Dendritic cell treated with granulocyte-macrophage colony-stimulating factor and Interleukin-4, amounts not matched to agents 40 ng/mL and 50 ng/mL, for 4 days (primary cell): ENCODE data around the gene SLC5A6.

Experiments
- H3K27ac Mint-ChIP-seq: one replicate; pipeline ENCODE4 v1.8.0; 2022; ENCODE audit warnings: mild to moderate bottlenecking, mixed read lengths
- H3K27me3 Mint-ChIP-seq: one replicate; pipeline ENCODE4 v1.8.0; 2022; ENCODE audit warnings: mild to moderate bottlenecking, mixed read lengths
- H3K36me3 Mint-ChIP-seq: one replicate; pipeline ENCODE4 v1.8.0; 2022; ENCODE audit warnings: low read depth, mixed read lengths
- H3K4me1 Mint-ChIP-seq: one replicate; pipeline ENCODE4 v1.8.0; 2022; ENCODE audit warnings: low read depth, mixed read lengths
- H3K4me3 Mint-ChIP-seq: one replicate; pipeline ENCODE4 v1.8.0; 2022; ENCODE audit warnings: mild to moderate bottlenecking, moderate library complexity, mixed read lengths
- H3K9me3 Mint-ChIP-seq: one replicate; pipeline ENCODE4 v1.8.0; 2022; ENCODE audit warnings: mixed read lengths
- intact Hi-C: fragments of 100-400 bp; cut with micrococcal nuclease; formaldehyde crosslinking; loops from one replicate; pipeline ENCODE4 v1.15.0; 2022

The SLC5A6 gene

DNA sequence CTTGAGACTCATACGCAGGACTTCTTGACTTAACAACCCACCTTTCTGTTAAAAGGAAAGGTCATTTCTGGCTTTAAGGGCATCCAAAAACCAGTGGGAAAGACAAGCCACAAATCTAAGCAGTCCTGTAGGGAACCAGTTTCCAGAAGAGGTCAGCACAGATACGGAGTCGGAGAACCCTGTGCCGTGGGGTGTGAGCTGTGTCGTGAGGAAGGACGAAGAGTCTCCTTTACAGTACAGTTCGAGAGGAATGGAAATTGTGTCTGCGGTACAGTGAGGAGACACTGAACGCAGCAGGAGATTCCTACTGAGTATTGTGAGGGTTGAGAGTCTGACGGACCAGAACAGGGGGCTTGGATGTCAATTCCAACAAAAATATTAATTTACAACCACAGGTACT is 33.0 kb upstream of the SLC5A6 start:
- intact Hi-C loops = no loop called here
- peaks cover 47% of the 10 kb centered on the region for H3K36me3 Mint-ChIP-seq
- no peak overlapping the region for H3K4me3 Mint-ChIP-seq
- H3K4me1 Mint-ChIP-seq = no peaks in the 10 kb centered on the region
- no peaks in the 10 kb centered on the region for H3K9me3 Mint-ChIP-seq
- H3K27ac Mint-ChIP-seq = no peak overlapping the region
- peaks cover 15% of the 10 kb centered on the region for H3K27me3 Mint-ChIP-seq

DNA sequence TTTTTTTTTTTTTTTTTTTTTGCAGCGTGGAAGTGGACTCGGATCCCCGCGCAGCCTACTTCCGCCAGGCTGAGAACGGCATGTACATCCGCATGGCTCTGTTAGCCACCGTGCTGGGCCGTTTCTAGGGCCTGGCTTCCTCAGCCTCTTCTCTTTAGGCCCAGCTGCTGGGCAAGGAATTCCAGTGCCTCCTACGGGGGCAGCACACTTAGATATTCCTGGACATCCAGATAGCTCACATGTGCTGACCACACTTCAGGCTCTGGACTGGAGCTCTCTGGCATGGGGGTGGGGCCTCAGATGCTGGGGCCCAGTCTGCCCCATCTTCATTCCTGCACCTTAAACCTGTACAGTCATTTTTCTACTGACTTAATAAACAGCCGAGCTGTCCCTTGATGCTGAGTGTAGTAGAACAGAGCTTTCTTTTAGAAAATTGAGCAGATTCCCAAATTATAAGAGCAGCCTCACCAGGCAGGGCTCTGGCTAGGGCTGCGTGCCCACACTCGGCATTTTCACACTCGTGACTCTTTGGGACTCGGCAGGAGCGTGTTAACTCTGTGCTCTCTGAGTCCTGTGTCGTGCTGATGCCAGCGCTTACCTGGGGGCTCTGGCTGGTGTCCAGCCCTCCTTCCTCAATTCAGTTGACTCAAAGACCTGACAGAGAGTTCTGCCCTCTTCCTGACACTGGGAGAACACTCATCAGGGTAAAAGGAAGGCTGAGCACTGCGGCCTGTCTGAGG is 31.5 kb upstream of the SLC5A6 start:
- H3K9me3 Mint-ChIP-seq = no peaks in the 10 kb centered on the region
- no peak overlapping the region for H3K27ac Mint-ChIP-seq
- intact Hi-C loops = no loop called here
- H3K36me3 Mint-ChIP-seq = peaks cover 63% of the 10 kb centered on the region
- H3K4me3 Mint-ChIP-seq = no peak overlapping the region
- peaks cover 7% of the 10 kb centered on the region for H3K27me3 Mint-ChIP-seq
- no peaks in the 10 kb centered on the region for H3K4me1 Mint-ChIP-seq

DNA sequence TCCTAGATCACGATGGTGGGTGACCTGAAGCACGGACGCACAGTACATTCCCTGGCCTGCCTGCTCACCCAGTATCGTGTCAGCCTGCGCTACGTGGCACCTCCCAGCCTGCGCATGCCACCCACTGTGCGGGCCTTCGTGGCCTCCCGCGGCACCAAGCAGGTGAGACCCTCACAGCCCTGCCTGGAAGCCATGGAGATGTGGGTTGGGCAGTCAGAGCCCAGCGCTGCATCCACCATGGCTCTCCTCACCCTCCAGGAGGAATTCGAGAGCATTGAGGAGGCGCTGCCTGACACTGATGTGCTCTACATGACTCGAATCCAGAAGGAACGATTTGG is 30.5 kb upstream of the SLC5A6 start:
- peaks cover 73% of the 10 kb centered on the region for H3K36me3 Mint-ChIP-seq
- intact Hi-C loops = no loop called here
- H3K4me1 Mint-ChIP-seq = no peaks in the 10 kb centered on the region
- H3K4me3 Mint-ChIP-seq = no peak overlapping the region
- peaks cover 2% of the 10 kb centered on the region for H3K27me3 Mint-ChIP-seq
- H3K9me3 Mint-ChIP-seq = no peaks in the 10 kb centered on the region
- H3K27ac Mint-ChIP-seq = no peak overlapping the region

DNA sequence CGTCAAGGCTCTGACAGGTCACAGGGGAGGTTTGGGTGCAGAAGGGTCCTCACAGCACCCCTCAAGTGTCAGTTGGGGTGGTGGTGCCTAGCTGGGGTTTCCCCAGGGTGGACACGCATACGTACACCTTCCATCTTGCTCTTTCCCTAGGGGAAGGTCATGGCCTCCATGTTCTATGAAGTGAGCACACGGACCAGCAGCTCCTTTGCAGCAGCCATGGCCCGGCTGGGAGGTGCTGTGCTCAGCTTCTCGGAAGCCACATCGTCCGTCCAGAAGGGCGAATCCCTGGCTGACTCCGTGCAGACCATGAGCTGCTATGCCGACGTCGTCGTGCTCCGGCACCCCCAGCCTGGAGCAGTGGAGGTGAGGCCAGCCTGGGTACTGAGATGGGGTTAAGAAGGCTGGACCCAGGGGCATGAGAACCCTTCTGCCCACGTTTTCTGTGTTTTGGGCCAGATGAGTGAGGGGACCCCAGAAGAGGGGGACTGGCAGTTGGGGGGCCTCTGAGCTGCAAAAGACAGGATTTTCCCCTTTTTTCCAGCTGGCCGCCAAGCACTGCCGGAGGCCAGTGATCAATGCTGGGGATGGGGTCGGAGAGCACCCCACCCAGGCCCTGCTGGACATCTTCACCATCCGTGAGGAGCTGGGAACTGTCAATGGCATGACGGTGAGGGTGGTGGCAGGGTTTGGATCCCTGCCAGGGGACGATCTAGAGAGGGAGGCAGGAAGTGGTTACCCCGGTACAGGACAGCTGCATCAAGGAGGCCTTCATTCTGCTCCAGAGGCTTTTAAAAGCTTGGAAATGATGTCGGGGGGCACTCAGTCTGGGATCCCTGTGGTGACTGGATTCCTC is 29.9 kb upstream of the SLC5A6 start:
- Mint-ChIP-seq H3K27me3 (no peaks in the 10 kb centered on the region), H3K4me1 (no peaks in the 10 kb centered on the region), H3K36me3 (peaks cover 79% of the 10 kb centered on the region), H3K27ac (no peak overlapping the region), H3K9me3 (no peaks in the 10 kb centered on the region), H3K4me3 (no peak overlapping the region)
- intact Hi-C loops = no loop called here

DNA sequence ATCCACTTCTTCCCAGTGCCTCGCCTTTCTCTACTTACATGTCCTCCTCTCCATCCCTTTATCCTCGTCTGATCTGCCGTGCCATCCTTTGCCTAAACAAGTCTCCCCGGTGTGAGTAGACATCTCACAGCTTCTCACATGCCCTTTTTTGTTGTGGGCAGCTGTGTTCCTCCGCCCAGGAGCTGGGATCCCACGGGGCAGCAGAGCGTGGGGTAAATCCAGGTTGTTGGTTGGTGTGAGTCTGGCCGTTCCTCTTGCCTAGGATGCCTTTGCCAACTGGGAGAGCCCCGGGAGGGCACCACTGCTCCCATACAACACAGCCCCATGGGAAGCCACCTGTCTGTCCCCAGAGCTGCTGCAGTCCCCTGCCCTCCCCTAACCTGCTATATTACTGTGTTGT is 28.3 kb upstream of the SLC5A6 start:
- no peak overlapping the region for H3K4me3 Mint-ChIP-seq
- peaks cover 94% of the 10 kb centered on the region for H3K36me3 Mint-ChIP-seq
- no peaks in the 10 kb centered on the region for H3K27me3 Mint-ChIP-seq
- no peaks in the 10 kb centered on the region for H3K4me1 Mint-ChIP-seq
- intact Hi-C loops = no loop called here
- no peaks in the 10 kb centered on the region for H3K9me3 Mint-ChIP-seq
- H3K27ac Mint-ChIP-seq = no peak overlapping the region

DNA sequence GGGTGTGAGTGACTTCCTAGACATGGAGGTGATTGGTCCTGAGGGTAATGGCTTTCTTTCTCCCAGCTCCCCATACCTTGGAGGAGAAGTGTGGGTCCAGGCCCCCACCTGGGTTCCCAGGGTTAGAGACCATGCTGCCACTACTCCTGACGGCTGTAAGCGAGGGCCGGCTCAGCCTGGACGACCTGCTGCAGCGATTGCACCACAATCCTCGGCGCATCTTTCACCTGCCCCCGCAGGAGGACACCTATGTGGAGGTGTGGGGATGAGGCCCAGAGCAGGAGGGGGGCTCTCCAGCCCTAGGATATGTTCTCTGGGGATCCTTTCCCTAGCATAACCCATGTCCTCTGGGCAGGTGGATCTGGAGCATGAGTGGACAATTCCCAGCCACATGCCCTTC is 26.9 kb upstream of the SLC5A6 start:
- H3K36me3 Mint-ChIP-seq = peaks cover 100% of the 10 kb centered on the region
- intact Hi-C loops = no loop called here
- no peak overlapping the region for H3K27ac Mint-ChIP-seq
- no peaks in the 10 kb centered on the region for H3K27me3 Mint-ChIP-seq
- H3K4me1 Mint-ChIP-seq = no peaks in the 10 kb centered on the region
- no peaks in the 10 kb centered on the region for H3K9me3 Mint-ChIP-seq
- H3K4me3 Mint-ChIP-seq = no peak overlapping the region

DNA sequence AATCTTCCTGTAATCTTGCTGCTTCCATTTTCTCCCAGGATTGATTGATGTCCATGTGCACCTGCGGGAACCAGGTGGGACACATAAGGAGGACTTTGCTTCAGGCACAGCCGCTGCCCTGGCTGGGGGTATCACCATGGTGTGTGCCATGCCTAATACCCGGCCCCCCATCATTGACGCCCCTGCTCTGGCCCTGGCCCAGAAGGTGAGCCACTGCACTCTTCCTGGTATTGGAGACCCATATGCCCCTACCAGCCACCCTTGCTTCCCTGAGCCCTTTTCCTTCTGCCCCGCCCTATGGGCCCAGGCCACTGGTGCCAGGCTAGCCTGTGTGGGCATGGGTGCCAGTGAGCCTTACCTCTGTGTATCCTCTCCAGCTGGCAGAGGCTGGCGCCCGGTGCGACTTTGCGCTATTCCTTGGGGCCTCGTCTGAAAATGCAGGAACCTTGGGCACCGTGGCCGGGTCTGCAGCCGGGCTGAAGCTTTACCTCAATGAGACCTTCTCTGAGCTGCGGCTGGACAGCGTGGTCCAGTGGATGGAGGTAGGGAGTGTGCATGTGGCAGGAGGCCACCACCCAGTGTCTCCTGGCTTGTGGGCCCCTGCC is 25.4 kb upstream of the SLC5A6 start:
- no peak overlapping the region for H3K27ac Mint-ChIP-seq
- no peak overlapping the region for H3K4me3 Mint-ChIP-seq
- intact Hi-C loops = no loop called here
- no peaks in the 10 kb centered on the region for H3K9me3 Mint-ChIP-seq
- no peaks in the 10 kb centered on the region for H3K4me1 Mint-ChIP-seq
- H3K36me3 Mint-ChIP-seq = peaks cover 100% of the 10 kb centered on the region
- H3K27me3 Mint-ChIP-seq = no peaks in the 10 kb centered on the region

DNA sequence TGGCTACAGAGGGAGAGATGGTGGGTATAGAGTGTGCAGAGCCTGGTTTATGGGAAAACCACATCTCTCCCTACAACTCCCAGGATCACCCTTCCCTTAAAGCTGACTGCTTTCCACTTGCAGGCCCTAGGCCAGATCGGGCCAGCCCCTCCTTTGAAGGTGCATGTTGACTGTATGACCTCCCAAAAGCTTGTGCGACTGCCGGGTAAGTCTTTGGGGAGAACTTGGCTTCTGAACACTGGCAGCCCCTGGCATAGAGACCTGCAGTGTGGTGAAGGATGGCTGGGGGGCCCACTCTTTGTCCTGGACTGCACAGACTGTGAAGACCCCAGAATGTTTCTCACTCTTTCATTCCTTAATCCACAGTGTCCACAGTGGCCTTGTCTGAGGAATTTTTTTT is 24.6 kb upstream of the SLC5A6 start:
- no peaks in the 10 kb centered on the region for H3K9me3 Mint-ChIP-seq
- no peak overlapping the region for H3K27ac Mint-ChIP-seq
- H3K36me3 Mint-ChIP-seq = peaks cover 100% of the 10 kb centered on the region
- no peak overlapping the region for H3K4me3 Mint-ChIP-seq
- intact Hi-C loops = no loop called here
- no peaks in the 10 kb centered on the region for H3K4me1 Mint-ChIP-seq
- H3K27me3 Mint-ChIP-seq = no peaks in the 10 kb centered on the region

DNA sequence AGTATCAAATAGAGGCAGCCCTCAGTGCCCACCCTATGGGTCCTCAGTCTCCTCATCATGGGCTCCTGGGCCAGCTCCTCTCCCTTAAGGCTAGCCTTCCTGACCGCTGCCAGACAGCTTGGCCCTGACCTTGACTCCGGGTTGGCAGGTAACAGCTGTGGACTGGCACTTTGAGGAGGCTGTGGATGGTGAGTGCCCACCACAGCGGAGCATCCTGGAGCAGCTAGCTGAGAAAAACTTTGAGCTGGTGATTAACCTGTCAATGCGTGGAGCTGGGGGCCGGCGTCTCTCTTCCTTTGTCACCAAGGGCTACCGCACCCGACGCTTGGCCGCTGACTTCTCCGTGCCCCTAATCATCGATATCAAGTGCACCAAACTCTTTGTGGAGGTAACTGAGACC is 24.1 kb upstream of the SLC5A6 start:
- Mint-ChIP-seq H3K27me3 (no peaks in the 10 kb centered on the region), H3K36me3 (peaks cover 100% of the 10 kb centered on the region), H3K4me3 (no peak overlapping the region), H3K27ac (no peak overlapping the region), H3K4me1 (no peaks in the 10 kb centered on the region), H3K9me3 (no peaks in the 10 kb centered on the region)
- intact Hi-C loops = no loop called here

DNA sequence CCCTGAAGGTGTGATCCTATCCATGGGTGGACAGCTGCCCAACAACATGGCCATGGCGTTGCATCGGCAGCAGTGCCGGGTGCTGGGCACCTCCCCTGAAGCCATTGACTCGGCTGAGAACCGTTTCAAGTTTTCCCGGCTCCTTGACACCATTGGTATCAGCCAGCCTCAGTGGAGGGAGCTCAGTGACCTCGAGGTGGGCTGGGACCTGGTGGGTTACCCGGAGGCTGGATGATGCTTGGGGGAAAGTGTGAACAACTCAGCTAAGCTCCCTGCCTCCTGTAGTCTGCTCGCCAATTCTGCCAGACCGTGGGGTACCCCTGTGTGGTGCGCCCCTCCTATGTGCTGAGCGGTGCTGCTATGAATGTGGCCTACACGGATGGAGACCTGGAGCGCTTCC is 21.3 kb upstream of the SLC5A6 start:
- H3K27me3 Mint-ChIP-seq = no peaks in the 10 kb centered on the region
- no peak overlapping the region for H3K4me3 Mint-ChIP-seq
- H3K27ac Mint-ChIP-seq = no peak overlapping the region
- peaks cover 98% of the 10 kb centered on the region for H3K36me3 Mint-ChIP-seq
- H3K9me3 Mint-ChIP-seq = no peaks in the 10 kb centered on the region
- intact Hi-C loops = no loop called here
- no peaks in the 10 kb centered on the region for H3K4me1 Mint-ChIP-seq

DNA sequence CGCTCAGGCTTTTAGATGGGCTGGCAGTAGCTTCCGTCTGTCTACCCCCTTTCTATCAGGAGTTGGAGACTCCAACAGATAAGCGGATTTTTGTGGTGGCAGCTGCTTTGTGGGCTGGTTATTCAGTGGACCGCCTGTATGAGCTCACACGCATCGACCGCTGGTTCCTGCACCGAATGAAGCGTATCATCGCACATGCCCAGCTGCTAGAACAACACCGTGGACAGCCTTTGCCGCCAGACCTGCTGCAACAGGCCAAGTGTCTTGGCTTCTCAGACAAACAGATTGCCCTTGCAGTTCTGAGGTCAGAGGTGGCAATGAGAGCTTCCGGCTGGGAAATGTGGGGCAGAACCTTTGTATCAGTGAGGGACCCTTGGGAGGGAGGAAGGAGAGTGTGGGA is 19.9 kb upstream of the SLC5A6 start:
- H3K36me3 Mint-ChIP-seq = peaks cover 94% of the 10 kb centered on the region
- H3K4me1 Mint-ChIP-seq = no peaks in the 10 kb centered on the region
- H3K4me3 Mint-ChIP-seq = no peak overlapping the region
- H3K27me3 Mint-ChIP-seq = no peaks in the 10 kb centered on the region
- H3K27ac Mint-ChIP-seq = no peak overlapping the region
- intact Hi-C loops = no loop called here
- H3K9me3 Mint-ChIP-seq = no peaks in the 10 kb centered on the region

DNA sequence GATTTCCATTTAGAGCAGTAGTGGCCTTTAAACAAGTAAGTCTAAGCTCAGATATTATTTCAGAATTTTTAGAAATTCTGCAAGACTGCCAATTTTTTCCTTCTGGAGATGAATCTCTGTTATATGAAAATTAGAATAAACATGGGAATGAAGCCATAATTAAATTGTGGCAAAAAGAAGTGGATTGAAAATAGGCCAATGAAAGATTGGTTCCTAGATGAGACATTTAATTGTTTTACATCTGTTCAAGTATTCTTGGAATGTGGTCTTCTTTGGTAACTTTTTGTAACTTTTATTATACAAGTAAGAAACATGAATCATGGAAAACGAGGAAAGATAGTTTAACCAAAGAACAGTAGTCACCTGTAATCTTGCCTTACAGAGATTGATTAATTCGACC is 15.4 kb upstream of the SLC5A6 start:
- Mint-ChIP-seq H3K4me1 (no peaks in the 10 kb centered on the region), H3K4me3 (no peak overlapping the region)

DNA sequence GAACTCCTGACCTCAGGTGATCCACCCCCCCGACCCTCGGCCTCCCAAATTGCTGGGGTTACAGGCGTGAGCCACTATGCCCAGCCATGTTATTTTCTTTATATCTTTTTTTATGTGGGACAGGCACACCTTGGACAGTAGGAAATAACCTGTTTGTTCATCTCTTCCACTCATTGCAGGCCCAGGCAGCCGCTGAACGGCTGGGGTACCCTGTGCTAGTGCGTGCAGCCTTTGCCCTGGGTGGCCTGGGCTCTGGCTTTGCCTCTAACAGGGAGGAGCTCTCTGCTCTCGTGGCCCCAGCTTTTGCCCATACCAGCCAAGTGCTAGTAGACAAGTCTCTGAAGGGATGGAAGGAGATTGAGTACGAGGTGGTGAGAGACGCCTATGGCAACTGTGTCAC is 13.5 kb upstream of the SLC5A6 start:
- H3K36me3 Mint-ChIP-seq = peaks cover 87% of the 10 kb centered on the region
- no peak overlapping the region for H3K27ac Mint-ChIP-seq
- intact Hi-C loops = no loop called here
- H3K4me1 Mint-ChIP-seq = no peaks in the 10 kb centered on the region
- H3K9me3 Mint-ChIP-seq = no peaks in the 10 kb centered on the region
- H3K27me3 Mint-ChIP-seq = no peaks in the 10 kb centered on the region
- H3K4me3 Mint-ChIP-seq = no peak overlapping the region

More for the DNA sequence above, 15.4 kb upstream of the SLC5A6 start:
- intact Hi-C loops = no loop called here
- no peaks in the 10 kb centered on the region for H3K27me3 Mint-ChIP-seq
- H3K9me3 Mint-ChIP-seq = no peaks in the 10 kb centered on the region
- peaks cover 94% of the 10 kb centered on the region for H3K36me3 Mint-ChIP-seq
- no peak overlapping the region for H3K27ac Mint-ChIP-seq

DNA sequence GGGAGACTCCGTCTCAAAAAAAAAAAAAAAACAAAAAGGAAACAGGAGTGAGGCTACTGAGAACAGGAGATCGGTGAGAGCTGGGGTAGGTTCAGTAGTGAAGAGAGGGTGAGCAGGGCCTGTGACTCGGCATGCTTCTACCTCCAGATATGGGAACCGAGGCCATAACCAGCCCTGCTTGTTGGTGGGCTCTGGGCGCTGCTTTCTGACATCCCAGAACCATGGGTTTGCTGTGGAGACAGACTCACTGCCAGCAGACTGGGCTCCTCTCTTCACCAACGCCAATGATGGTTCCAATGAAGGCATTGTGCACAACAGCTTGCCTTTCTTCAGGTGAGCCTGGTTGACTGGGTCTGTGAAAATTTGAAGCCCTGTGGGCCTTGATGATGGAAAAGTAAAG is 11.3 kb upstream of the SLC5A6 start:
- Mint-ChIP-seq H3K27ac (no peak overlapping the region), H3K9me3 (no peaks in the 10 kb centered on the region), H3K4me3 (no peak overlapping the region), H3K27me3 (no peaks in the 10 kb centered on the region), H3K4me1 (peaks cover 4% of the 10 kb centered on the region), H3K36me3 (peaks cover 76% of the 10 kb centered on the region)
- intact Hi-C loops = no loop called here
